GM12892 (cell line): ENCODE measurements around the gene SPEF1. TPM values are rescaled to one million over a fixed set of nuclear protein-coding genes. Genes with fewer than 3 reads are reported as not detected.
"Not testable (repeated sequence)": the region's sequence is repeated elsewhere in the genome, so short reads cannot be mapped to it uniquely, and the experiment has no call there.

Source experiments
- DNase-seq: peaks from one replicate; pipeline ENCODE4 v3.0.0; 2011; ENCODE audit not compliant: insufficient read length
- FAIRE-seq: peaks from 2 replicates; lab custom pipeline; 2011; peaks lifted over from hg19 to GRCh38; lab: Jason Lieb, UNC
- POLR2A ChIP-seq: IDR thresholded peaks from 2 replicates; pipeline ENCODE4 v1.6.1; 2011; ENCODE audit warnings: low read depth, low read length, control low read depth
- POLR2AphosphoS5 ChIP-seq: IDR thresholded peaks from 2 replicates; pipeline ENCODE4 v1.6.1; 2011; ENCODE audit warnings: low read depth, low read length, control low read depth
- TAF1 ChIP-seq: IDR thresholded peaks from 2 replicates; pipeline ENCODE4 v1.6.1; 2011; ENCODE audit warnings: low read depth, mild to moderate bottlenecking, control low read depth, low read length, borderline replicate concordance
- polyA plus RNA-seq: library from polyadenylated mRNA; unstranded; fragments of >200 nt; gene quantifications from one replicate; pipeline ENCODE4 v1.2.1, GENCODE V29; 2012; ENCODE audit warnings: missing spikeins, inconsistent platforms; ENCODE audit not compliant: missing spikeins

The SPEF1 gene, protein sequence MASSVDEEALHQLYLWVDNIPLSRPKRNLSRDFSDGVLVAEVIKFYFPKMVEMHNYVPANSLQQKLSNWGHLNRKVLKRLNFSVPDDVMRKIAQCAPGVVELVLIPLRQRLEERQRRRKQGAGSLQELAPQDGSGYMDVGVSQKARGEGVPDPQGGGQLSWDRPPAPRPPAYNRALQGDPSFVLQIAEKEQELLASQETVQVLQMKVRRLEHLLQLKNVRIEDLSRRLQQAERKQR
- polyA plus RNA-seq: not detected

DNA sequence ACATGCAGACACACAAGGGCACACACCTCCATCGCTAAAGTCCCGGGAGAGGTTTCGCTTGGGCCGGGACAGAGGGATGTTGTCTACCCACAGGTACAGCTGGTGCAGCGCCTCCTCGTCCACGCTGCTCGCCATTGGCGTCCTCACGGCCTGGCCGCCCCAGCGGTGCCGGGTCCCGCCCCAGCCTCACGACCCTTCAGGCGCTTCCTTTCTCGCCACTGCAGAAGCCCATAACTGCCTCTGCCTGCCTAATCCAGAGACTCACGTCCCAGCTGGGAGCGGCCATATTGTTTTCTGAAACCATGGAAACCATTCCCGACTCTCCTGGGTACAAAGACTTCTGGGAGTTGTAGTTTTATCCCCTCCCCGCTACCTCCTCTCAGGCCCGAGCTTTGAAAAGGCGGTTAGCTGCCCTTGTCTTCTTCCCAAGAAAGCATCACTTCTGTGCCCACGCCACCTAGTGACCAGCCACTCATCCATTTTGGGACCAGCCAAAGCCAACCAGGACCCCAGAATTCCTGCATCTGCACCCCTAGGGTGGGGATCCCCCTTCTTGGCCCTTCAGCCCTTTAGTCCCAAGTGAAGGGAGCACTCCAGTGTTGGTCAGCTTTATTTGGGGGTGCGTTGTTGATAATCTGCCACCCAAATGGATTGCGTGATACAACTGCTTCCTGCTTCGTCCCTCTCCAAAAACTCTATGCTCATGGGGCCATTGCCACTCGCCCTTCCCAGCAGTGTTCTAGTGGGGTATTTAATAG, at the start of gene SPEF1:
Gene SPEF1 (minus strand): TSS at position 296 of the 758 bp plus-strand sequence. CDS start 161 bp downstream, at position 135.
- peak; percentile 84 for DNase-seq
- no peak for TF ChIP-seq TAF1
- no peak; the same call in 1 of the 2 replicates for TF ChIP-seq POLR2A
- no peak for TF ChIP-seq POLR2AphosphoS5
- peak; percentile 94 for FAIRE-seq

DNA sequence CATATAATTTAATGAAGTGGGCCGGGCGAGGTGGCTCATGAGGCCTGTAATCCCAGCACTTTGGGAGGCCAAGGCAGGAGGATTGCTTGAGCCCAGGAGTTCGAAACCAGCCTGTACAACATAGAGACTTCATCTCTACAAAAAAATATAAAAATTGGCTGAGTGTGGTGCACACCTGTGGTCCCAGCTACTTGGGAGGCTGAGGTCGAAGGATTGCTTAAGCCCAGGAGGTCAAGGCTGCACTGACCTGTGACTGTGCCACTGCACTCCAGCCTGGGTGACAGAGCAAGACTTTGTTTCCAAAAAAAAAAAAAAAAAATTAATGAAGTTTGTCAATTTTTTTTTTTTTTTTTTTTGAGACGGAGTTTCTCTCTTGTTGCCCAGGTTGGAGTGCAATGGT, 48.6 kb upstream of the SPEF1 start:
- not testable (repeated sequence) for DNase-seq, FAIRE-seq

DNA sequence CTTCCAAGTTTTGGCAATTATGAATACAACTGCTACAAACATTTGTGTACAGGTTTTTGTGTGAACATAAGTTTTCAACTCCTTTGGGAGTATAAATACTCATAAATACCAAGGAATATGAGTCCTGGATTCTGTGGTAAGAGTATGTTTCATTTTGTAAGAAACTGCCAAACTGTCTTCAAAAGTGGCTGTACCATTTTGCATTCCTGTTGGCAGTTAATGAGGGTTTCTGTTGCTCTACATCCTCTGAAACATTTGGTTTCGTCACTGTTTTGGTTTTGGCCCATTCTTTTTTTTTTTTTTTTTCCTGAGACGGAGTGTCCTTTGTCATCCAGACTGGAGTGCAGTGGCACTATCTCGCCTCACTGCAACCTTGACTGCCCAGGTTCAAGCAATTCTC, 47.5 kb upstream of the SPEF1 start:
- FAIRE-seq: no peak
- no peak for TF ChIP-seq TAF1
- no peak for TF ChIP-seq POLR2A
- TF ChIP-seq POLR2AphosphoS5: no peak

DNA sequence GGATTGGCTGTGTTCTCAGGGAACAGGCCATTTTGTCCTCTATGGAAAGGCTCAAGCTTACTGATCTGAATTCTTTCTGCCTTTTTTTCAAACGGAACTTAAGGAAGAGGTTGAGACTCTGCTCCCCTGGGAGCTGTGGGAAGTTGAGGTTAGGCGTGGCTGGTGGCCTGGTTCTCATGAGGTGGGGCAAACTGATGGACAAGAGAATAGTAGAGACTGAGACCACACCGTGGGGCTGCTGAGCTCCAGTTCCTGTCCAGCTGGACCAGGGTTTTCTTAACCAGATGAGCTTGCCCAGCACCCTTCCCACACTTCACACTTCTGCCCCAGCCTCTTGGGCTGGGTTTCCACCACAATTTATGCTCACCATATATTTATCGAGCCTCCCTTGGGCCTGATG, 45.2 kb upstream of the SPEF1 start:
- FAIRE-seq (no peak), DNase-seq (no peak)
- no peak for TF ChIP-seq POLR2A
- no peak for TF ChIP-seq POLR2AphosphoS5
- TF ChIP-seq TAF1: no peak

More for the DNA sequence above, 47.5 kb upstream of the SPEF1 start:
- no peak for DNase-seq

DNA sequence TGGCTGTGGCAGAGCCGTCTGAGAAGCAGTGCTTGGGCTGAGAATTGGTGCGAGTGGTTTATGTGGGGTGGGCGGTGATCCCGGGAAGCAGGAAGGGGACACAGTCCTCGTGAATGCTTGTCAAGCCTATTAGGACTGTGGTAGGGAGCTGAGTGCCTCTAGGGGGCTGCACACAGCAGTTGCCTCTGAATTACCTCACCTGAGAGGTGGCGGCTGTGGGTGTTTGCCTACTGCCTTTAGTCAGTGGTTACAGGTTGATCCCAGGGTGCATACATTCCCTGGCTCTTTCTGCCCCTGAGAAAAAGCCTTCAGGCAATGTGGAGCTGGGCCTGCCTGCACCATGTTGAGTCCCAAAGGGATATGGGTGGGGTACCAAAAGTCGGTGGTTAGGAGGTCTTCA, 44.3 kb upstream of the SPEF1 start:
- no peak for TF ChIP-seq POLR2A
- no peak for TF ChIP-seq POLR2AphosphoS5
- no peak for TF ChIP-seq TAF1
- no peak for FAIRE-seq
- DNase-seq: no peak

DNA sequence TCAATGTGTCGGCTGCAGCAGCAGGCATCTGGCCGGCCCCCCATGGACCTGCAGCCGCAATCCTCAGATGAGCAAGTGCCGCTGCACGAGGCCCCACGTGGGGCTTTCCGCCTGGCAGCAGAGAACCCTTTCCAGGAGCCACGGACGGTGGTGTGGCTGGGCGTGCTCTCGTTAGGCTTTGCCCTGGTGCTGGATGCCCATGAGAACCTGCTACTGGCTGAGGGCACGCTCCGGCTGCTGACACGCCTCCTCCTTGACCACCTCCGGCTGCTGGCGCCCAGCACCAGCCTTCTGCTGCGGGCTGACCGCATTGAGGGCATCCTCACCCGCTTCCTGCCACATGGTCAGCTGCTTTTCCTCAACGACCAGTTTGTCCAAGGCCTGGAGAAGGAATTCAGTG, 42.6 kb upstream of the SPEF1 start:
- DNase-seq (no peak), FAIRE-seq (no peak)
- no peak for TF ChIP-seq POLR2AphosphoS5
- TF ChIP-seq TAF1: no peak
- TF ChIP-seq POLR2A: no peak

DNA sequence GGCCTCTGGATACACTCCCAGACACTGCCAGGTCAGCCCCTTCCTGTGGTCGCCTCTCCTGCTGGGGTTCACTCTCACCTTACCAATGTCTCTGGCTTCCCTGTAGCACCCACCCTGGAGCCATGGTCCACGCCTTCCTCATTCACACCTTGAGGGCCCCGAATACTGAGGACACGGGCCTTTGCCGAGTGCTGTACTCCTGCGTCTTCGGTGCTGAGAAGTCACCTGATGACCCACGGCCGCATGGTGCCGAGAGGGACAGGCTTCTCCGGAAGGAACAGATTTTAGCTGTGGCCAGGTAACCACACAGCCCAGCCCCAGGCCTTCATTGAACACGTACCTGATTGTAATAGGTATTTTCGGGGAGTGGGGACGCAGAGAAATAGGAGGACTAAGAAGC, 40.7 kb upstream of the SPEF1 start:
- TF ChIP-seq POLR2AphosphoS5: no peak
- TF ChIP-seq POLR2A: no peak
- no peak for TF ChIP-seq TAF1
- FAIRE-seq (no peak), DNase-seq (no peak)

DNA sequence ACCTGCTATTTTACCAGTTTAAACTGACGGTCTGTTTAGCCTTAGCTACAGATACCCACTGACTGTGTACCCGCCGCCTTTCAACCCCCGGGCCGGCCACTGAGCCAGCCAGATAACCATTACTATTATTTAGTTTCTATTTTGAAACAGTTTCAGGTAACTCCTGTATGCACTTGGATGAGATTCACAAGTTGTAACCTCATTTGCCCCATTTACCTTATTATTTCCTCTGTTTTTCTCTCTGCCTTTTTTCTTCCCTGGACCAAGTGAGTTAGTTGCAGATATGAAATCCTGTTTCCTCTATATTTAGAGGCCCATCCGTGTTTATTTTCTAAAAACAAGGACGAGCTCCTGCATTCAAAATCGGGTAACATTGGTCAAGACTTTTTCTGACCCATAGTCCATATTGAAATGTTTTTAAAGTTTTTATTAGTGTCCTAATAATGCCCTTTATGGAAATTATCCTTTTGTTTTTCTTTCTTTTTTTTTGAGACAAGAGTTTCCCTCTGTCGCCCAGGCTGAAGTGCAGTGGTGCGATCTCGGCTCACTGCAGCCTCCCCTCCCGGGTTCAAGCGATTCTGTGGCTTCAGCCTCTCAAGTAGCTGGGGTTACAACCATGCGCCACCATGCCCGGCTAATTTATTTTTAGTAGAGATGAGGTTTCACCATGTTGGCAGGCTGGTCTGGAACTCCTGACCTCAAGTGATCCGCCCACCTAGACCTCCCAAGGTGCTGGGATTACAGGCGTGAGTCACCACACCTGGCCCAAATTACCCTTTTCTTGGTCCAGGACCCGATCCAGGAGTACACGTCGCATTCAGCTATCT, 39.9 kb upstream of the SPEF1 start:
- no peak for TF ChIP-seq POLR2A
- TF ChIP-seq TAF1: no peak
- no peak for TF ChIP-seq POLR2AphosphoS5
- DNase-seq (no peak), FAIRE-seq (no peak)

DNA sequence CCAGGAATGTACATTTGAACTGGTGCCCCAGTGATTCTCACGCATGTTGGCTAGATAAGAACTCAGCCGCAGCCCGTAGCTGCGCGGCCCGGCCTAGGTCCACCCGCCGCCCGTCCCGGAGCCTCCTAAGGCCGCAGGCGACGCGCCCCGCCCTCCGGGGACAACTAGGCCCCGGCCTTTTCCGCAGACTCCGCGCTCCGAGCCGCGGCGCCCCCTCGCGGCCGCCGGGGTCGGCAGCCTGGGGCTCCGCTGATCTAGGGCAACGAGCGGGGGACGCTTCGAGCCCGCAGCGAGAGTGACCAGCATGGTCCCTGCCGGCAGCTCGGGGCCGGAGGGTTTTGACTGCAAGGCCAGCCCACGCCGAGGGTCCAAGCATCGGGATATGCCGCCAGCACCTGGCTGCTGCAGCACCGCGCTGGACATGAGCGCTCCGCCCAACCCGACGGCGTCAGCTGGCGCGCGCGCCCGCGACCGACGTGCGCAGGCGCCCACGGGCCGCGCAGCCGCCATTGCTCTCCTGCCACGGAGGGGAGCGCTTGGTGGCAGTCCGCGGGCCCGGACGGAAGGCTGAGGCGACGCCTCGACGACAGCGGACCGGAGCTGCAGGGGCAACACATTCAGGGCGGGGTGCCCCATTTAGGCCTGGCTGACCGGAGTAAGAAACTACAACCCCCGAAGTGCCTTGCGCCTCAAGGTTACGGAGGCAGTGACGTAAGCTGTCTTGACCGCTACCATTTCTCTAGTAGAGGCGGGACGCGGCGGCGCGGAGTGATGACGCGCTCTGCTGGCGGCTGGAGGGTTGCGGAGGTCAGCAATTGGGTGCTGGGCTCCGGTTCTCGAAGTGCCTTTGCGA, 39.0 kb upstream of the SPEF1 start, which contains the start of gene AP5S1:
Gene AP5S1 (plus strand): TSS at position 500 of the 853 bp plus-strand sequence. CDS start 1,571 bp downstream, outside the sequence.
- FAIRE-seq (peak; percentile 93), DNase-seq (peak; percentile 89)
- TF ChIP-seq POLR2AphosphoS5: peak; percentile 95
- peak; percentile 90 for TF ChIP-seq POLR2A
- peak; percentile 6; the same call in 1 of the 2 replicates for TF ChIP-seq TAF1

DNA sequence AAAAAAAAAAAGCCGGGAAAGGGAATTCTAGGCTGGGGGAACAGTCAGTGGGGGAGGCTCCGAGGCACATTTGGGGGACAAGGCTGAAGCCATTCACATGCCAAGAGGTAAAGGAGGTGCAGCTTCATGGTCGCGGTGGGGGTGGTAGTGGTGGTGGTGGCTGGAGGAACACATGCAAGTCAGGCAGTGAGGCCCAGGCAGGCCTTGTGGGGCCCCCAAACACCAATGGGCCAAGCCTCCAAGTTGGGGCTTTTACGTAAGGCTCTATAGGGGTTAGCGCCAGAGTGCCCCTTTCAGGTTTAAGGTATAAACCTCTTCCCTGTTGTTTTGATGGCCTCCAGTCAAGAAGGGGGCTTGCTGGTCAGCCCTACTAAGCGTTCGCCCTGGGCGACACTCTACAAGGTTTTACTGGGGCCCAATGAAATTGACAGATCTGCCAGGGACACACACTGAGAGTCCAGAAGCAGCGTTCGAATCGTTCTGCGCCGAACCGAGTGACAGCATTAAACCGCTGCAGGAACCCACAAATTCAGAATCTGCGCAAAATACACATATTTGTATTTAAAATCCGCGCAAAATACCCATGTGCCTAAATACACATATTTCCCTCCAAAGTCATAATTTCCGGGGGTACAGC, 38.3 kb upstream of the SPEF1 start:
- no peak for TF ChIP-seq TAF1
- TF ChIP-seq POLR2A: no peak
- TF ChIP-seq POLR2AphosphoS5: no peak
- no peak for DNase-seq
- peak; percentile 70 for FAIRE-seq
